Activated T-helper 17 cell treated with anti-CD3 and anti-CD28 coated beads, Interleukin-2, amount 50 U/mL, for 72 hours (primary cell): ENCODE results near the gene RNF145. TPM values are rescaled to one million over a fixed set of nuclear protein-coding genes. Genes with fewer than 3 reads are reported as not detected.
A peak's percentile ranks its signal among the peaks of the same experiment; 100 is the strongest.
"Not testable (repeated sequence)": the region's sequence is repeated elsewhere in the genome, so short reads cannot be mapped to it uniquely, and the experiment has no call there.

Experiments used
- ATAC-seq: fragments of 150-1000 bp; cut with Tn5 transposase; replicated peaks from 2 replicates; pipeline ENCODE4 v1.10.0; 2021; ENCODE audit warnings: mild to moderate bottlenecking, moderate library complexity
- H3K27ac Mint-ChIP-seq: one replicate; pipeline ENCODE4 v1.8.0; 2022; ENCODE audit warnings: mixed read lengths
- H3K27me3 Mint-ChIP-seq: one replicate; pipeline ENCODE4 v1.8.0; 2022; ENCODE audit warnings: mixed read lengths
- H3K36me3 Mint-ChIP-seq: one replicate; pipeline ENCODE4 v1.8.0; 2022; ENCODE audit warnings: low read depth, mild to moderate bottlenecking, mixed read lengths
- H3K4me1 Mint-ChIP-seq: one replicate; pipeline ENCODE4 v1.8.0; 2022; ENCODE audit warnings: mixed read lengths
- H3K4me3 Mint-ChIP-seq: one replicate; pipeline ENCODE4 v1.8.0; 2022; ENCODE audit warnings: mild to moderate bottlenecking, mixed read lengths
- H3K9me3 Mint-ChIP-seq: one replicate; pipeline ENCODE4 v1.8.0; 2022; ENCODE audit warnings: mixed read lengths
- total RNA-seq, 2 donors: library from RNA; stranded (reverse); gene quantifications; one replicate each; pipeline ENCODE4 v1.2.3, GENCODE V29; 2022

The RNF145 gene
- total RNA-seq, 2 donors from 2014 or later, result 88.3 to 111 TPM

- peaks cover 97% of the 10 kb centered on the region for H3K36me3 Mint-ChIP-seq
- peaks cover 9% of the 10 kb centered on the region for H3K4me1 Mint-ChIP-seq
- no peaks in the 10 kb centered on the region for H3K9me3 Mint-ChIP-seq
- no peak overlapping the region for H3K4me3 Mint-ChIP-seq
- ATAC-seq, result no peak
- H3K27ac Mint-ChIP-seq, result no peak overlapping the region
- no peaks in the 10 kb centered on the region for H3K27me3 Mint-ChIP-seq
Measured at GRCh38 chr5:159171274-159171673, 38.1 kb downstream of the RNF145 start.

- Mint-ChIP-seq H3K27ac (peak overlapping the region; percentile 58), H3K36me3 (peaks cover 94% of the 10 kb centered on the region), H3K4me1 (peaks cover 8% of the 10 kb centered on the region), H3K4me3 (no peak overlapping the region), H3K9me3 (no peaks in the 10 kb centered on the region), H3K27me3 (no peaks in the 10 kb centered on the region)
- no peak for ATAC-seq
Measured at GRCh38 chr5:159170021-159170420, 39.3 kb downstream of the RNF145 start.

GRCh38 chr5:159166416-159166815 lies 42.9 kb downstream of the RNF145 start:
- Mint-ChIP-seq H3K27ac (no peak overlapping the region), H3K4me1 (peaks cover 27% of the 10 kb centered on the region), H3K9me3 (no peaks in the 10 kb centered on the region), H3K36me3 (peaks cover 90% of the 10 kb centered on the region), H3K4me3 (no peak overlapping the region), H3K27me3 (no peaks in the 10 kb centered on the region)
- ATAC-seq, result no peak

DNA sequence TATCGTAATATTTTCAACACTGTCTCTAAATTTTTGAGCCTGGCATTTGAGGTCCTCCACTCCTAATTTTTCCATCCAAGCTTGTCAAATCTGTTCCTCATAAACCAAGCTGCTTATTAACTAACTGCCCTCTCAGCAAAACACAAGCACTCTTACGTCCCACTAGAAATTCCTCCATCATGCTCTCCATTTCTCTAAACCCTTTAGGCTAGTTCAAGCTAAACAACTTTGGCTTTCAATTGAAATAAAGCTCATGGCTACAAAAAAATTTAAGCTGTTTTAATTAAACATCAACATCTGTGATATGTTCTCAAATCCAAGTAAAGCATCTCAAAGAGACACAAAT lies 45.7 kb downstream of the RNF145 start:
- Mint-ChIP-seq H3K9me3 (no peaks in the 10 kb centered on the region), H3K27me3 (no peaks in the 10 kb centered on the region), H3K36me3 (peaks cover 90% of the 10 kb centered on the region), H3K27ac (peak overlapping the region; percentile 70), H3K4me1 (peaks cover 32% of the 10 kb centered on the region), H3K4me3 (peak overlapping the region; percentile 40)
- ATAC-seq, result no peak

DNA sequence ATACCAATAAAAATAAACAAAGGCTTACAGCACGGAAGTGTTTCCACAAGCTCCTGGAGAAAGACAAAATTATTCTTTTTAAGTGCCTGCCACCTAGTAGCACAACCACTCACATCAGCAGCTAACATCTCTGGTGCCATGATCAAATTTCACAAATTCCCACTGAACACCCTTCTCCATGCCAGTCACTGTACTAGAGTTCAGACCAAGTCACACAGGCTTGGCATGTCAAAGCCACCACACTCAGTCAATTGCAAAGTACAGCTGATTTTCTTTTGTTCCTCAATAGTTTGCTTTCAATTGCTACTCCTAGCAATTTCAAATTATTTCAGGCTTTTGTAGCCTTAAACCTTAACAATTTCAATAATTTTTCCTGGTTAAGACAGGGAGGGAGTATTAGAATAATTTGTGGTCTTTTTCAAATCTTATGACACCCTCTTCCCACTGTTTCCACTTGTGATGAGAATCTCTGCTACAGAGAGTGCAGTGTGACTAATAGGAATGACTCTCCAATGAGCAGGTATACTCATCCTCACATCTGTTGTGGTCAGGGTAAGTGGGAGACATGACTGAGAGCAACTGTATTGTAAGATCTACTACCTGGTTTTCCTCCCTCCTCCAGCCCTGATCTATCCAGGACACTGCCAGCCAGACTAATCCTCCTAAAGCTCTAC lies 46.2 kb downstream of the RNF145 start:
- Mint-ChIP-seq H3K27me3 (no peaks in the 10 kb centered on the region), H3K27ac (peak overlapping the region; percentile 70), H3K36me3 (peaks cover 92% of the 10 kb centered on the region), H3K4me3 (peak overlapping the region; percentile 40), H3K4me1 (peaks cover 35% of the 10 kb centered on the region), H3K9me3 (no peaks in the 10 kb centered on the region)
- ATAC-seq, result peak; percentile 98

DNA sequence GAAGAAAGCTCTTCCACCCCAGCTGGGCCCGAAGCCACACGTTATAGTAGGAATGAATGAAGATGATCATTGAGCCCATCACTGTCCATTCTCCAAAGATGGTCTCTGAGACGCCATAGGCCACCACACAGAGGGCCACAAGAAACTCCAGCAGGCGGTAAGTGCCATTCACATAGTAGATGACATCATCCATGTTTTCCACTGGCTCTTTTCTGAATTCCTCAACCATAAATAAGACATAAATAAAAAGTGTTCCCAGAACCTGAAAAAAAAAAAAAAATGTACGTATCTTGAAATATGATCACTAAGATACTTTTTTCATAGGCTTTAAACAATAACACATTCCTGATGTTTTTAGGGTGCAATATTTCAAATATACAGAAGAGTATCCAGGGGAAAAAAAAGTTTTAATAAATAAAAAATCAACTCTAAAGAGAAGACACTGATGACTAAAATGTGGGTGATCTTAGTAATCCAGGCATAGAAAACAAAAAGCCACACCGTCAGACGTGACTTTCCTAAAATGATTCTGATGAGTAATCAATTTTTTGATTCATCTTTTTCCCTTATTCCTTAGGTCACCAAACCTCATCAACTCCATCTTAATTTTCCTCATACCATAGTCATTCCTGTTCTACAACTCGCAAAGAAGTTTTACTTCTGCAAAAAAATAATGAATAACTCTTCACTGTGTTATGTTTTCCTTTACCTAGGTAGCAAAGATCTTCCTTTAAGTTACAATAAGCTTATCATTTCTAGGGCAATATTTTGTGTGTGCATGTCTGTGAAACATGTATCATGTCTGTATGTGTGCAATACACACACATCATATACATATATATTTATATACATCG lies 47.8 kb downstream of the RNF145 start:
- ATAC-seq, result peak; percentile 43
- no peaks in the 10 kb centered on the region for H3K27me3 Mint-ChIP-seq
- peak overlapping the region; percentile 43 for H3K4me3 Mint-ChIP-seq
- H3K9me3 Mint-ChIP-seq, result no peaks in the 10 kb centered on the region
- H3K27ac Mint-ChIP-seq, result peak overlapping the region; percentile 66
- H3K4me1 Mint-ChIP-seq, result peaks cover 42% of the 10 kb centered on the region
- H3K36me3 Mint-ChIP-seq, result peaks cover 92% of the 10 kb centered on the region

DNA sequence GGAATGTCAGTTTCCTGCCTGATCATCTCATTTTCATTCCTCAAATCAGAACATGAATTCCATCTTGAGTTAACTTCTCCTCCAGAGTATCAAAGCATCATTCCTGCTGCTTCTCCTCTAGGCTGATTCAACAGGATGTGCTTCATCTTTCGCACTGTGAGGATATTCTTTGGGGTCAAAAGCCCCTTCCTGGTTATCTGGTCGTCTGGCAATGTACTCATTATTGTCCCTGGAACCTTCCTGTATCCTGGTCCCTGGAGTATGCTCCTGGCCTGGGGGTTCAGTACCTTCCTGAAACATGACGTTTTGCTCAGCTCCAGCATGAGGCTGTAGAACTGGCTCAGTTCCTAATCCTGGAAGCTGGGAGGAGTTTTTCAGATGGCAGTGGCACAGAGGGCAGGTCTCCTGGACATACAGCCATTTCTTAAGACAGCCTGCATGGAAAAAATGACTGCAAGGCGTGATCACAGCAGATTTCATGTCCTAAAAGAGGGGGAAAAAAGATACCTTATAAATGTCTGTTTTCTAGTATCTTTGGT lies 50.7 kb downstream of the RNF145 start:
- H3K27ac Mint-ChIP-seq, result peak overlapping the region; percentile 65
- H3K4me1 Mint-ChIP-seq, result peaks cover 33% of the 10 kb centered on the region
- peaks cover 90% of the 10 kb centered on the region for H3K36me3 Mint-ChIP-seq
- H3K27me3 Mint-ChIP-seq, H3K9me3 Mint-ChIP-seq, ATAC-seq, H3K4me3 Mint-ChIP-seq: not testable (repeated sequence)

DNA sequence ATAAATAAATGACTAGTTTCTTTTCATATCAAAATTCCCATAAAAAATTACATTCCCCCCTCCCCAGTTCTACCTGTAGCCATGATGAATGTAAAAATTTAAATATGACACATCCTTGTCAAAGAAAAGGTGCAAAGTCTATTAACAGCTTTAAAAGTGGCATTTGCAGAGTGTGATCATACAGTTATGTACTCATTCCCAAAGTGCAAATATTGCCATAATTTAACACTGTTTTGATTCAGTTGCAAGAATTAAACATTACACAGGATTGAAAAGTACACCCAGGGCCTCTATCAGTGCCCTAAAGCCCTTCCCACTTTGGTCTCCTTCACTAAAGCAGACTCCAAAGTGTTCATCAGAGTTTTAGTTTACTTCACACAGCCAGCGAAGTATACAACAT lies 51.8 kb downstream of the RNF145 start:
- H3K4me3 Mint-ChIP-seq, result peak overlapping the region; percentile 27
- no peaks in the 10 kb centered on the region for H3K9me3 Mint-ChIP-seq
- H3K4me1 Mint-ChIP-seq, result peaks cover 24% of the 10 kb centered on the region
- no peaks in the 10 kb centered on the region for H3K27me3 Mint-ChIP-seq
- H3K27ac Mint-ChIP-seq, result peak overlapping the region; percentile 65
- ATAC-seq, result no peak
- peaks cover 79% of the 10 kb centered on the region for H3K36me3 Mint-ChIP-seq

DNA sequence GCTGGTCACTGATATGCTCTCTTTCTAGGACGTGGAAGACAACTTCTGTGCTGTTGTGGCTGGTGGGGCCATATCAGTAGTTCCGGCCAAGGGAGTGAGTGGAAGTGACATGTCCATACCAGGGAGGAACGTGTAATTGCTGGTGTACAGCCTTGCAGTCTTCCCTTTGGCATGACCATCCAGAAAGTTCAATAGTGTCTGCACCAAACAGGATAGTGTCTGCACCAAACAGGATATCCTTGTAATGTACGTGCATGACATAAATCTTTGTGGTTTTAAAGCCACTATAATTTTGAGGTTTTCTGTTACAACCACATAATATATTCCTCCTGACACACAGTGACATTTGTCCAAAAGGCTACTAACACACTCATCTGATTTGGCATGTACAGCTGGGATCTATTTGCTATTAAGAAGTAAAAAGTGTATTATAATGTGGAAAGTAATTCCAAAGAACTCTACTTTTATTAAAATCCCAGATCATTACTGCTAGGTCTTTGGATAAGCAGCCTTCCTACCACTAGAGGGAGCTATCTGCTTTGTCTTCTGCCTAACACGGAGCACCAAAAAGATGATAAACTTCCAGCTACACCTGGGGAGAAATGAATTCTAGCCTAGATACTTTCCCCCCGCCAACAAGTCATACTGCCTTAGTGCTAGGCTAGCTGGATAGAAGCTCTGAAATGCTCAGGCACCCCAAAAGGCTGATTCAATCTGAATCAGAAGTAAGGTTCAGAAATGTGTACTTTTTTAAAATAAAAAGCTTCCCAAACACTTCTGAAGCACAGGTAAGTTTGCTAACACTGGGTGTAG lies 52.7 kb downstream of the RNF145 start:
- Mint-ChIP-seq H3K9me3 (no peaks in the 10 kb centered on the region), H3K4me1 (peaks cover 19% of the 10 kb centered on the region), H3K36me3 (peaks cover 71% of the 10 kb centered on the region), H3K27ac (peak overlapping the region; percentile 61), H3K27me3 (no peaks in the 10 kb centered on the region), H3K4me3 (peak overlapping the region; percentile 13)
- peak; percentile 68 for ATAC-seq

DNA sequence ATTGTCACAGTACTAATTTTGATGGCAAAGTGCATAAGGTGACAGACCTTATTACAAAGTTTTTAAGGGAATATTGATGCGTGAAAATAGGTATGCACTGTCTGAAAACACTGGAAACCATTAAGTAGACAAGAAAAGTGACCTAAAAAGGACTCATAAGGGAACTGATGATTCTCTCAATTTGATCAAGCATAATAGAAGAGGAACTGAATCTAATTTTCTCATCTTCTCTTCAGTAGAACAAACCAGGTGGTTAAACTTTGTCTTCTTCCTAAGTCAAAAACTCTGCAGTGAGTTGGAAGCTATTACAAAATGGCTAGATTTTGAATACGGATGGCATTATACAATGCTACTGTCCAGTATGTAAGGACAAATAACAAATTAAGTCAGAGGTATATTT lies 53.4 kb downstream of the RNF145 start:
- H3K27me3 Mint-ChIP-seq, result no peaks in the 10 kb centered on the region
- ATAC-seq, result no peak
- H3K36me3 Mint-ChIP-seq, result peaks cover 64% of the 10 kb centered on the region
- peak overlapping the region; percentile 13 for H3K4me3 Mint-ChIP-seq
- H3K4me1 Mint-ChIP-seq, result peaks cover 19% of the 10 kb centered on the region
- peak overlapping the region; percentile 61 for H3K27ac Mint-ChIP-seq
- H3K9me3 Mint-ChIP-seq, result no peaks in the 10 kb centered on the region

- Mint-ChIP-seq H3K4me1 (peaks cover 8% of the 10 kb centered on the region), H3K4me3 (no peak overlapping the region), H3K27me3 (no peaks in the 10 kb centered on the region), H3K36me3 (peaks cover 33% of the 10 kb centered on the region), H3K27ac (no peak overlapping the region), H3K9me3 (no peaks in the 10 kb centered on the region)
- no peak for ATAC-seq
Measured at GRCh38 chr5:159152876-159153275, 56.5 kb downstream of the RNF145 start.

DNA sequence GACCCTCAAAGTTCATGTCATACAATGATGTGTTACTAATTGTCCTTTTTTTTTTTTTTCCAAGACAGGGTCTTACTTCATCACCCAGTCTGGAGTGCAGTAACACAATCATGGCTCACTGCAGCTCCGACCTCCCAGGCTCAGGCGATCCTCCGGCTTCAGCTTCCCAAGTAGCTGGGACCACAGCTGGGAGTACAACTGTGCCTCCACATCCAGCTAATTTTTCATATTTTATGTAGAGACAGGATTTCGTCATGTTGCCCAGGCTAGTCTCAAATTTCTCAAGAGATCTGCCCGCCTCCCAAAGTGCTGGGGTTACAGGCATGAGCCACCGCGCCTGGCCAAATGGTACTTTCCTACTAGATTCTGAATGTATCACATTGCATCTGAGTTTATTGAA lies 60.3 kb downstream of the RNF145 start:
- Mint-ChIP-seq H3K36me3 (no peaks in the 10 kb centered on the region), H3K27ac (no peak overlapping the region), H3K9me3 (no peaks in the 10 kb centered on the region), H3K4me1 (no peaks in the 10 kb centered on the region), H3K27me3 (peaks cover 3% of the 10 kb centered on the region), H3K4me3 (no peak overlapping the region)
- no peak for ATAC-seq

DNA sequence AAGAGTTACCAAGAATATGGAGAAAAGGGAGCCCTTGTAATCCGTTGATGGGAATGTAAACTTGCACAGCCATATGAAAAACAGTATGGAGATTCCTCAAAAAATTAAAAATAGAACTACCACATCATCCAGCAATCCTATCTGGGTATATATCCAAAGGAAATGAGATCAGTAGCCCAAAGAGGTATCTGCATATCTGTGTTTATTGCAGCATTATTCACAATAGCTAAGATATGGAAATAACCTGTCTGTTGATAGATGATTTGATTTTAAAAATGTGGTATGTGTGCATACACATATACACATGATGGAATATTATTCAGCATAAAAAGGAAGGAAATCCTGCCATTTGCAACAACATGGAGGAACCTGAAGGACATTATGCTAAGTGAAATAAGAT lies 61.4 kb downstream of the RNF145 start:
- Mint-ChIP-seq H3K9me3 (no peaks in the 10 kb centered on the region), H3K4me3 (no peak overlapping the region), H3K36me3 (no peaks in the 10 kb centered on the region), H3K27me3 (peaks cover 4% of the 10 kb centered on the region), H3K27ac (no peak overlapping the region), H3K4me1 (no peaks in the 10 kb centered on the region)
- no peak for ATAC-seq

GRCh38 chr5:159146839-159147238 lies 62.5 kb downstream of the RNF145 start:
- Mint-ChIP-seq H3K4me3 (no peak overlapping the region), H3K27me3 (peaks cover 13% of the 10 kb centered on the region), H3K27ac (no peak overlapping the region), H3K4me1 (no peaks in the 10 kb centered on the region), H3K9me3 (no peaks in the 10 kb centered on the region), H3K36me3 (no peaks in the 10 kb centered on the region)
- ATAC-seq, result no peak
